Gastrocnemius medialis (tissue), 4 donors: ENCODE results near the gene SLC35F1.

Source experiments
- CTCF ChIP-seq, 5 experiments: fragments of 450-650 bp in 3 of 5; fragments of 200-600 bp in 2 of 5; sonication (generic) in 2 of 5; IDR thresholded peaks in 4 of 5; conservative IDR thresholded peaks in 1 of 5; 1 replicate in 4 of 5; 2 replicates in 1 of 5; pipeline ENCODE4 v1.5.1; 2016 to 2019; ENCODE audit warnings: antibody characterized with exemption in 5 of 5, mild to moderate bottlenecking in 3 of 5, moderate library complexity in 3 of 5
- POLR2A ChIP-seq, 2 donors: fragments of 450-650 bp; IDR thresholded peaks; one replicate each; pipeline ENCODE4 v1.6.1; 2017; ENCODE audit warnings: antibody characterized with exemption in 2 of 2, mild to moderate bottlenecking in 2 of 2, moderate library complexity in 2 of 2

- TF ChIP-seq CTCF (IDR thresholded peaks at IDR 0.05 in 4 of 5, conservative IDR thresholded peaks at IDR 0.05 in 1 of 5) (no peak), POLR2A (IDR thresholded peaks at IDR 0.05) (no peak)
Observed at GRCh38 chr6:118187568-118188164, 280.6 kb downstream of the SLC35F1 start.
